HG03175 (cell line): ENCODE data around the gene PLTP.

Experiments used
- ATAC-seq: cut with Tn5 transposase; IDR thresholded peaks from one replicate; pipeline ENCODE4 v1.9.1; 2021; ENCODE audit warnings: mild to moderate bottlenecking, moderate library complexity; ENCODE audit not compliant: unreplicated experiment

Gene PLTP

GRCh38 chr20:45850926-45851325, 61.0 kb downstream of the PLTP start:
- ATAC-seq: no peak

- ATAC-seq: no peak
Observed at GRCh38 chr20:45850238-45850637, 61.7 kb downstream of the PLTP start.

GRCh38 chr20:45848969-45849582, 62.9 kb downstream of the PLTP start:
- no peak for ATAC-seq
